ENCODE data around the gene ACE2.
A peak's percentile ranks its signal among the peaks of the same experiment; 100 is the strongest.

The ACE2 gene

GRCh38 chrX:15601932-15602331 is 1.2 kb upstream of the ACE2 start:
- no peak overlapping the region for H3K27ac Mint-ChIP-seq
- no peaks in the 10 kb centered on the region for H3K36me3 Mint-ChIP-seq
- H3K9me3 Mint-ChIP-seq = no peaks in the 10 kb centered on the region
- H3K4me1 Mint-ChIP-seq = no peaks in the 10 kb centered on the region
- no peak overlapping the region for H3K4me3 Mint-ChIP-seq
- ATAC-seq = no peak
- no peak for DNase-seq (ENCODE audit: low spot score in 2 of 2)

GRCh38 chrX:15600049-15600448 is 711 bp downstream of the ACE2 start:
- no peak overlapping the region for H3K4me3 Mint-ChIP-seq
- H3K27ac Mint-ChIP-seq = no peak overlapping the region
- ATAC-seq (no peak), DNase-seq (ENCODE audit: low spot score in 2 of 2) (no peak)
- H3K36me3 Mint-ChIP-seq = no peaks in the 10 kb centered on the region
- H3K4me1 Mint-ChIP-seq = no peaks in the 10 kb centered on the region
- no peaks in the 10 kb centered on the region for H3K9me3 Mint-ChIP-seq

DNA sequence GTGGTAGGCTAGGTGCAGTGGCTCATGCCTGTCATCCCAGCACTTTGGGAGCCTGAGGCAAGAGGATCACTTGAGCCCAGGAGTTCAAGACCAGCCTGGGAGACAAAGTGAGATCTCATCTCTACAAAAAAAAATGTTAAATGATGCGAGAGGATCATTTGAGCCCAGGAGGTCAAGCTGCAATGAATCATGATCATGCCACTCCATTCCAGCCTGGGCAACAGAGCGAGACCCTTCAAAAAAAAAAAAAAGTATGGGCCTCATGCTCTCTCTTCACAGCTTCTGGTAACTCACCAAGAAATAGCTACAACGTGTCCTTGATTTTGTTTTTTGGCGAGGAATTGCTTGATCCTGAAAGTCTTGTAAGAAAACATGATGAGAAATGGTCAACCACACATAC is 1.3 kb downstream of the ACE2 start:
- DNase-seq (ENCODE audit: low spot score in 2 of 2) (no peak), ATAC-seq (no peak)
- no peak overlapping the region for H3K4me3 Mint-ChIP-seq

GRCh38 chrX:15598026-15598425 is 2.7 kb downstream of the ACE2 start:
- Mint-ChIP-seq H3K9me3 (no peaks in the 10 kb centered on the region), H3K36me3 (no peaks in the 10 kb centered on the region), H3K4me3 (no peak overlapping the region), H3K4me1 (no peaks in the 10 kb centered on the region), H3K27ac (no peak overlapping the region)
- DNase-seq (ENCODE audit: low spot score in 2 of 2) (no peak), ATAC-seq (no peak)

More for the DNA sequence above, 1.3 kb downstream of the ACE2 start:
- no peaks in the 10 kb centered on the region for H3K4me1 Mint-ChIP-seq
- no peaks in the 10 kb centered on the region for H3K9me3 Mint-ChIP-seq
- H3K27ac Mint-ChIP-seq = no peak overlapping the region
- no peaks in the 10 kb centered on the region for H3K36me3 Mint-ChIP-seq

GRCh38 chrX:15594371-15594770 is 6.4 kb downstream of the ACE2 start:
- no peak overlapping the region for H3K27ac Mint-ChIP-seq
- H3K36me3 Mint-ChIP-seq = no peaks in the 10 kb centered on the region
- no peak for DNase-seq (ENCODE audit: low spot score in 2 of 2)
- no peaks in the 10 kb centered on the region for H3K4me1 Mint-ChIP-seq
- no peaks in the 10 kb centered on the region for H3K9me3 Mint-ChIP-seq
- ATAC-seq = no peak
- H3K4me3 Mint-ChIP-seq = no peak overlapping the region

DNA sequence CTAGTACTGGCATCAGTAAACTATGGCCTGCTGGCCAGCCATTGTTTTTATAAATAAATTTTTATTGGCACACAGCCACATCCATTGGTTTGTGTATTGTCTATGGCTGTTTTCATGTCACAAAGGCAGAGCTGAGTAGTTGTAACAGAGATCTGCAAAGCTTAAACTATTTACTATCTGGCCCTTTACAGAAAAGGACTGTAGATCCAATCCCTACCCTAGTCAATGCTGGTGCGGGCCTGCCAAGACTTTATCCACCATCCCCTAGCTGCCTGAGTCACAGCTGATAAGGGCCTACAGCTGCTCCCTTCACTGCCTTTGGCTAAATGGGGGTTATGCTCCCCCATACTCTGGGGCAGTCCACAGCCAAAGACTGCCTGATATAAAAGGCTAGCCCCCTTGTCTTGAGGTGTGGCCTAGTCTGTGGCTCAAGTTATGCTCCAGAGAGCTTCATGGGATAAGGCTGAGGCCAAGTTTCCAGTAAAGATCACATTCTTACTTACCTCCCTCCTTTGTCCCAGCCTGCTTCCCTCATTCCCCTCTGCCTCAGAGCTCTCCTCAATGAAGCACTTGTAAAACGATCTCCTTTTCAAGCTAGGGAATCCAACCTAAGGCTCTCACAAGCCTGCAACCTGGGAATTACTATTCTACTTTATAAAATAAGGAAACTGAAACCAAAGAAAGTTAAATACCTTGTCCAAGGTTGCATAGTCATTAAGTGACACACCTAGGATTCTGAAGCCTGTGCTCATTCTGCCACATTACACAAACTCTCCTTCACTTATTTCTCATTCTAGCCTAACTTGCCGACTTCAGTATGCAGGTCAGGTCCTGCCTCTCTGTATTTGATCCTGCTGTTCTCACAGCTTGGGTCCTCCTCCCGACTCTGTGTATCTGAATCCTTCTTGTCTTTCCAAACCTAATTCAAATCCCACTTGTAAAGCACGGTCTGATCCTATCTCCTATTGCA is 20.7 kb downstream of the ACE2 start:
- DNase-seq (ENCODE audit: low spot score in 2 of 2) (no peak), ATAC-seq (no peak)
- Mint-ChIP-seq H3K9me3 (no peaks in the 10 kb centered on the region), H3K4me3 (no peak overlapping the region), H3K36me3 (no peaks in the 10 kb centered on the region), H3K4me1 (no peaks in the 10 kb centered on the region), H3K27ac (no peak overlapping the region)

- Mint-ChIP-seq H3K27ac (no peak overlapping the region), H3K9me3 (no peaks in the 10 kb centered on the region), H3K4me1 (no peaks in the 10 kb centered on the region), H3K36me3 (no peaks in the 10 kb centered on the region), H3K4me3 (no peak overlapping the region)
- DNase-seq (ENCODE audit: low spot score in 2 of 2) (no peak), ATAC-seq (no peak)
Observed at GRCh38 chrX:15576019-15576418, 24.7 kb downstream of the ACE2 start.

DNA sequence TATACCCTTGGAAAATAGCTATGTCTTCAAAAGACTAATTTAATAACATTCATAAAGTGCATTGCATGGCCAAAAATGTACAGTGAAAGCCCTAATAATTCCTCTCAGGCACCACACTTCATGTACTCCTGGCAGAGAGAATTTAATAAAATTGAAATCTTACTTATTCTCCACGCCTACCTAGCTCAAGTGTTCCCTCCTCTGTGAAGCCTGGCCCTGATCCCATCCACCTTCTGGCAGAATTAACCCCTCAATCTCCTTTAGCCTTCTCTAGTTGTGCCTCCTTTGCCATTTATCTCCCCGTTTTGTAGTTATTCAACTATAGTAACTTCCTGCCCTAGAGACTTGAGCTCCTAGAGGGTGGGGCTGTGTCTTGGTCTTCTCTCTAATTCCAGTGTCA is 26.7 kb downstream of the ACE2 start:
- Mint-ChIP-seq H3K27ac (no peak overlapping the region), H3K4me3 (no peak overlapping the region), H3K9me3 (no peaks in the 10 kb centered on the region), H3K36me3 (no peaks in the 10 kb centered on the region), H3K4me1 (no peaks in the 10 kb centered on the region)
- DNase-seq (ENCODE audit: low spot score in 2 of 2) (no peak), ATAC-seq (no peak)

DNA sequence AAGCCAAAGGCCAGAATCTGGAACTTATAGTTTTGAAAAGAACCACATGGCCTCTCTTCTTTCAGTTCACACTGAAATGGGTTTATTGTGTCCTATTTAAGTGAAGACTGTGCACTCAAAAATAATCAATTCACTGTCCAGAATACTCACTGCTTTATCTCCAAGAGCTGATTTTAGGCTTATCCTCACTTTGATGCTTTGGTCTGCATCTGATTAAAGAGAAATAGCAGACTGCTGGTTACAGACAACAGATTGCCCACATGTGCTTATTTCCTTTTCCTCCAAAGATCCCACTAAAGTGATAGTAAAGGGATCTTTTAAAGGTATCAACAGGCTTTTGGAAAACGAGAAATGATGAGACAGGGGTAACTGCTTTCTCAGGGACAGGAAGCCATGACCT is 30.6 kb downstream of the ACE2 start:
- Mint-ChIP-seq H3K36me3 (no peaks in the 10 kb centered on the region), H3K9me3 (no peaks in the 10 kb centered on the region), H3K27ac (no peak overlapping the region), H3K4me1 (peaks cover 17% of the 10 kb centered on the region), H3K4me3 (no peak overlapping the region)
- ATAC-seq (no peak), DNase-seq (ENCODE audit: low spot score in 2 of 2) (no peak)

GRCh38 chrX:15567886-15568616 is 32.7 kb downstream of the ACE2 start:
- peak overlapping the region; percentile 53 for H3K27ac Mint-ChIP-seq

GRCh38 chrX:15567267-15567666 is 33.5 kb downstream of the ACE2 start:
- peak overlapping the region; percentile 53 for H3K27ac Mint-ChIP-seq
- H3K4me1 Mint-ChIP-seq = peaks cover 17% of the 10 kb centered on the region
- ATAC-seq (peak; percentile 86), DNase-seq (ENCODE audit: low spot score in 2 of 2) (no peak)
- no peaks in the 10 kb centered on the region for H3K36me3 Mint-ChIP-seq
- peak overlapping the region; percentile 40 for H3K4me3 Mint-ChIP-seq
- H3K9me3 Mint-ChIP-seq = no peaks in the 10 kb centered on the region

More at GRCh38 chrX:15567886-15568616, 32.7 kb downstream of the ACE2 start:
- H3K9me3 Mint-ChIP-seq = no peaks in the 10 kb centered on the region
- H3K36me3 Mint-ChIP-seq = no peaks in the 10 kb centered on the region
- DNase-seq (ENCODE audit: low spot score in 2 of 2) (no peak), ATAC-seq (peak; percentile 40)
- peak overlapping the region; percentile 40 for H3K4me3 Mint-ChIP-seq
- H3K4me1 Mint-ChIP-seq = peaks cover 17% of the 10 kb centered on the region

DNA sequence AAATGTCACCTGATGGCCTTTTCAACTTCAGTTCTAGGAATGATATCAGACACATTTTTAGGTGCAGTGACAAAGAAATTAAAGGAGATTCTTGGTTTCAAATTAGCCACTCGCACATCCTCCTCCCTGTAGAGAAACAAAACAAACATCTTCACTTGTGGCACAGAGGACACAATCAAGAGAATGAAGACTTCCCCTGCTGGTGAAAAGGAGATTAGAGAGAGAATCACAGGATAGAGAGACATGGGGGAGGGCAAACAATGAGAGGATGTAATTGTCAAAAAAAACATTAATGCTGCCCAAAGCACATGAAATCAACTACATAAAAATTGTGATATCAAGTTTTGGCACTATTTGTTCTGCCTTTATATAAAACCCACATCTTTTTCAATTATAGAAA is 34.5 kb downstream of the ACE2 start:
- Mint-ChIP-seq H3K36me3 (no peaks in the 10 kb centered on the region), H3K27ac (peak overlapping the region; percentile 53), H3K9me3 (no peaks in the 10 kb centered on the region), H3K4me1 (peaks cover 17% of the 10 kb centered on the region), H3K4me3 (peak overlapping the region; percentile 40)
- ATAC-seq = no peak
- no peak for DNase-seq (ENCODE audit: low spot score in 2 of 2)

DNA sequence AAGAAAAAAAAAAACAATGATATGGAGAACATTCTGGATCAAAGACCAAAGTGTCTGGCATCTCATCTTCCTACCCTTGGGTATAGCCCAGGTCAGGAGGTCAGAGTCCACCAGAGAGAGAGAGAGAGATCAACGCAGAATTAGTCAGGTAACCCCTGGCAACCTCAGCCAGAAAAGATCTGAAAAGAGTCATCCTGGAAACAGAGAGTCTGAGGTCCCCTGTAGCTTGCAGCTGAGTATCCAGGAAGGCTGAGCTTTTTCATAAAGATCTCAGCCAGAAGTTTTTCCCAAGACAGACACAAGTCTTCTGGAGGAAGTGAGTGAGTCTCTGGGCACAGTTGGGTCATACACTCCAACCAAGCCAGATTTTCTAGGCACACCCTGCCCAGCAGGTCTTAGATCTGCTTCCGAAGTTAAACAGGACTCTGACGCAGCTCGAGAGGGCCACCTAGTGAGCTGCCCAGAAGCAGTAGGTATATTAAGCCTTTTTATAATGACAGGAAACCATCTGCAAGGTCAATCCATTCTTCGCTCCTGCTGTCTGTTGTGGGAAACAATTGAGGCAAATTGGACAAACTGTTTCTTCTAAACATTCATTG is 35.7 kb downstream of the ACE2 start:
- peak; percentile 74 for ATAC-seq
- Mint-ChIP-seq H3K36me3 (no peaks in the 10 kb centered on the region), H3K27ac (no peak overlapping the region)

GRCh38 chrX:15563056-15563455 is 37.7 kb downstream of the ACE2 start:
- Mint-ChIP-seq H3K4me3 (no peak overlapping the region), H3K4me1 (peaks cover 17% of the 10 kb centered on the region), H3K36me3 (no peaks in the 10 kb centered on the region), H3K27ac (no peak overlapping the region), H3K9me3 (no peaks in the 10 kb centered on the region)
- no peak for ATAC-seq
- no peak for DNase-seq (ENCODE audit: low spot score in 2 of 2)

More for the DNA sequence above, 35.7 kb downstream of the ACE2 start:
- H3K9me3 Mint-ChIP-seq = no peaks in the 10 kb centered on the region
- no peak for DNase-seq (ENCODE audit: low spot score in 2 of 2)
- no peak overlapping the region for H3K4me3 Mint-ChIP-seq
- peaks cover 17% of the 10 kb centered on the region for H3K4me1 Mint-ChIP-seq

DNA sequence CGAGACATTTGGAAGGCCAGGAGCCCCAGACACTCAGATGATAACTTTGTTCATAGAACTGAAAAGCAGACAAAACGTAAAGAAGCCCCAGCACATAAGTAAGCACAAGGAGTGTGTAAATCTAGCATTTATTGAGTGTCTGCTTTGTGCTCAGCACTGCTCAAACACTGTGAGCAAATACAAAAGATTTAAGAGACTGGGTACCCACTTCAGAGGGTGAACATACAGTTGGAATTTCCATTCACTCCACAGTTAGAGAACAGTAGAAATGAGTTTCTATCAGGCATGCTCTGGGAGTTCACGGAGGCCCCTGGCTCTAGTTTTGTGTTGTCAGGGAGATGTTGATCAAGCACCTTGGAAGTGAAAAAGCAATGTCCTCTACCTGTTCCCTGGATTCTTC is 39.8 kb downstream of the ACE2 start:
- no peak for ATAC-seq
- H3K4me1 Mint-ChIP-seq = peaks cover 2% of the 10 kb centered on the region
- H3K27ac Mint-ChIP-seq = no peak overlapping the region
- no peak overlapping the region for H3K4me3 Mint-ChIP-seq
- H3K36me3 Mint-ChIP-seq = no peaks in the 10 kb centered on the region
- DNase-seq (ENCODE audit: low spot score in 2 of 2) = no peak
- H3K9me3 Mint-ChIP-seq = no peaks in the 10 kb centered on the region
